K562 (cell line): ENCODE measurements around the gene GPR171. TPM values are rescaled to one million over a fixed set of nuclear protein-coding genes. Genes with fewer than 3 reads are reported as not detected.

Experiments used
- ATAC-seq: fragments of 200-7000 bp; cut with Tn5 transposase; 3 replicates; pipeline ENCODE4 v1.9.1; 2020; ENCODE audit warnings: moderate library complexity
- BruUV-seq: library from RNA; stranded (reverse); fragments of 400-500 nt; replicated peaks from 2 replicates; lab custom pipeline; 2021; lab: Mats Ljungman, UMichigan
- CTCF ChIA-PET: fragments of 300-600 bp; formaldehyde crosslinking; extraction: SDS; loops from one replicate; lab custom pipeline; 2021; ENCODE audit warnings: low intra/inter-chr PET ratio; lab: Yijun Ruan, JAX
- POLR2A ChIA-PET: fragments of 300-600, 350-650 bp; sonication (Branson Sonifier 250); formaldehyde crosslinking; extraction: SDS; loops from one replicate; lab custom pipeline; 2021; ENCODE audit warnings: antibody characterized with exemption, inconsistent platforms; lab: Yijun Ruan, JAX
- DNase-seq, 4 experiments: peaks; one replicate each; pipeline versions ENCODE4 v3.0.0 to v3.0.0-alpha.2; 2011 to 2018; ENCODE audit warnings: low spot score in 3 of 4, mixed read lengths in 3 of 4; ENCODE audit errors: extremely low read depth in 1 of 4
- FAIRE-seq: peaks from 2 replicates; lab custom pipeline; 2011; peaks lifted over from hg19 to GRCh38; lab: Jason Lieb, UNC
- H2AFZ ChIP-seq: 2 replicates; pipeline ENCODE4 v1.6.0; 2011; ENCODE audit warnings: low read depth, low read length, control low read depth, inconsistent platforms
- H3K27ac ChIP-seq: fragments of 200-600 bp; 3 replicates; pipeline ENCODE4 v1.8.0; 2011; ENCODE audit warnings: low read depth, mild to moderate bottlenecking, control low read depth, inconsistent platforms, low read length, moderate library complexity, mixed read lengths; ENCODE audit errors: extremely low read depth
- H3K27me3 ChIP-seq, 2 experiments: fragments of 300-600 bp in 1 of 2; 2 replicates in 1 of 2; 3 replicates in 1 of 2; pipeline versions ENCODE4 v1.6.0 to v1.8.0; 2011; ENCODE audit warnings: inconsistent platforms in 2 of 2, low read length in 2 of 2, mild to moderate bottlenecking in 1 of 2, mixed read lengths in 1 of 2, moderate library complexity in 1 of 2; ENCODE audit not compliant: control insufficient read depth in 2 of 2, insufficient read depth in 2 of 2
- H3K36me3 ChIP-seq: fragments of 300-600 bp; 3 replicates; pipeline ENCODE4 v1.8.0; 2011; ENCODE audit warnings: mild to moderate bottlenecking, low read length, inconsistent platforms; ENCODE audit not compliant: control insufficient read depth, insufficient read depth
- H3K4me1 ChIP-seq, 2 experiments: fragments of 200-600 bp in 1 of 2; replicated peaks in 1 of 2; 2 replicates in 1 of 2; 3 replicates in 1 of 2; pipeline versions ENCODE4 v1.5.1 to v1.8.0; 2011; ENCODE audit warnings: inconsistent platforms in 2 of 2, low read length in 2 of 2, mild to moderate bottlenecking in 1 of 2, mixed read lengths in 1 of 2, moderate library complexity in 1 of 2; ENCODE audit not compliant: control insufficient read depth in 2 of 2, insufficient read depth in 2 of 2
- H3K4me2 ChIP-seq: 2 replicates; pipeline ENCODE4 v1.6.1; 2011; ENCODE audit warnings: low read length, control low read depth, inconsistent platforms, mixed read lengths; ENCODE audit not compliant: insufficient read depth
- H3K4me3 ChIP-seq: fragments of 200-600 bp; sonication (generic), shearing (Covaris generic); 2 replicates; pipeline ENCODE4 v1.5.1; 2016; ENCODE audit warnings: control low read depth, inconsistent platforms
- H3K79me2 ChIP-seq: fragments of 200-600 bp; 3 replicates; pipeline ENCODE4 v1.8.0; 2011; ENCODE audit warnings: low read length, inconsistent platforms; ENCODE audit not compliant: control insufficient read depth, insufficient read depth
- H3K9ac ChIP-seq, 2 experiments: 2 replicates each; pipeline versions ENCODE4 v1.6.0 to v1.6.1; 2011; ENCODE audit warnings: low read depth in 2 of 2, low read length in 2 of 2, control low read depth in 1 of 2, inconsistent platforms in 1 of 2, mild to moderate bottlenecking in 1 of 2, mixed read lengths in 1 of 2; ENCODE audit not compliant: insufficient read depth in 1 of 2
- H3K9me1 ChIP-seq: one replicate; pipeline ENCODE4 v1.6.0; 2011; ENCODE audit warnings: inconsistent platforms, mild to moderate bottlenecking, low read length, moderate library complexity; ENCODE audit not compliant: control insufficient read depth, insufficient read depth
- H3K9me3 ChIP-seq: replicated peaks from 2 replicates; pipeline ENCODE4 v1.5.1; 2011; ENCODE audit warnings: low read depth, low read length, inconsistent platforms; ENCODE audit not compliant: control insufficient read depth, insufficient read depth
- H4K20me1 ChIP-seq: replicated peaks from 2 replicates; pipeline ENCODE4 v1.6.1; 2011; ENCODE audit warnings: low read length, inconsistent platforms, mixed read lengths; ENCODE audit not compliant: control insufficient read depth, insufficient read depth
- ARID1B ChIP-seq: fragments of 450-650 bp; IDR thresholded peaks from 2 replicates; pipeline ENCODE4 v1.6.1; 2016; ENCODE audit warnings: antibody characterized with exemption, mild to moderate bottlenecking, inconsistent platforms
- CEBPB ChIP-seq: fragments of 450-650 bp; IDR thresholded peaks from 2 replicates; pipeline ENCODE4 v1.6.1; 2016; ENCODE audit warnings: missing genetic modification characterization, missing compliant biosample characterization
- CXXC5 ChIP-seq: fragments of 250-450 bp; sonication (Bioruptor Pico); IDR thresholded peaks from 2 replicates; pipeline ENCODE4 v1.8.0; 2022; ENCODE audit warnings: inconsistent platforms, mild to moderate bottlenecking, moderate library complexity
- EP400 ChIP-seq: fragments of 450-650 bp; IDR thresholded peaks from 2 replicates; pipeline ENCODE4 v1.6.1; 2017; ENCODE audit warnings: antibody characterized with exemption, mild to moderate bottlenecking, moderate library complexity
- JUNB ChIP-seq: fragments of 450-650 bp; formaldehyde crosslinking; conservative IDR thresholded peaks from 2 replicates; pipeline ENCODE4 v1.4.0; 2020; ENCODE audit warnings: mild to moderate bottlenecking
- NR2C2 ChIP-seq, 2 experiments: fragments of 200-800 bp in 1 of 2; sonication (Bioruptor generic) in 1 of 2; sonication (generic) in 1 of 2; formaldehyde crosslinking in 1 of 2; IDR thresholded peaks; 2 replicates each; pipeline versions ENCODE4 v1.6.1 to v1.8.0; 2016 to 2022; ENCODE audit warnings: mild to moderate bottlenecking in 1 of 2, missing compliant biosample characterization in 1 of 2, missing genetic modification characterization in 1 of 2, missing genetic modification reagents in 1 of 2
- SIN3B ChIP-seq: fragments of 450-650 bp; IDR thresholded peaks from 2 replicates; pipeline ENCODE4 v1.6.1; 2017; ENCODE audit warnings: low read depth, mild to moderate bottlenecking, moderate library complexity
- STAT5A ChIP-seq: IDR thresholded peaks from 2 replicates; pipeline ENCODE4 v1.6.1; 2012; ENCODE audit warnings: low read length, inconsistent platforms, borderline replicate concordance
- TEAD2 ChIP-seq: fragments of 450-650 bp; IDR thresholded peaks from 2 replicates; pipeline ENCODE4 v1.6.1; 2016; ENCODE audit warnings: missing genetic modification characterization, control low read depth, missing compliant biosample characterization
- ZNF212 ChIP-seq: fragments of 450-650 bp; formaldehyde crosslinking; IDR thresholded peaks from 2 replicates; pipeline ENCODE4 v1.4.0; 2020; ENCODE audit warnings: mild to moderate bottlenecking
- ZNF24 ChIP-seq: fragments of 450-650 bp; IDR thresholded peaks from 2 replicates; pipeline ENCODE4 v1.6.1; 2016
- ZNF253 ChIP-seq: fragments of 250-450 bp; sonication (Bioruptor Pico); conservative IDR thresholded peaks from 2 replicates; pipeline ENCODE4 v1.6.1; 2021; ENCODE audit warnings: mild to moderate bottlenecking
- WGBS: fragments of 100-300 bp; shearing (Covaris generic); methylation state at CpG from one replicate; pipeline ENCODE4 v1.1.6; 2016; ENCODE audit warnings: low coverage, mixed read lengths; ENCODE audit not compliant: insufficient coverage; ENCODE audit errors: missing lambda C conversion rate; 5-methylcytosine and 5-hydroxymethylcytosine counted together
- in situ Hi-C: fragments of 300-500 bp; cut with MboI; formaldehyde crosslinking; loops from 4 replicates; pipeline ENCODE4 v1.15.0; 2018; ENCODE audit warnings: inconsistent platforms, mixed read lengths
- intact Hi-C: fragments of 100-400 bp; cut with micrococcal nuclease; formaldehyde crosslinking; loops from 2 replicates; pipeline ENCODE4 v1.14.2; 2022
- polyA plus RNA-seq, 8 experiments: library from polyadenylated mRNA; depleted of rRNA in 4 of 8; stranded (reverse) in 5 of 8; unstranded in 3 of 8; fragments of >200 nt; fragmentation: Nextera tagmentation in 2 of 8; fragmentation: Illumina TruSeq in 1 of 8; extraction: Ambion mirVana in 2 of 8; extraction: Trizol in 1 of 8; gene quantifications; 2 replicates each; pipeline versions ENCODE4 v1.2.1 to v1.2.3, GENCODE V29; 2011 to 2014; ENCODE audit warnings: inconsistent platforms in 1 of 8, missing spikeins in 1 of 8
- total RNA-seq, 7 experiments: library from RNA; depleted of rRNA in 6 of 7; stranded (reverse); fragments of >200 nt in 6 of 7; fragmentation: Illumina TruSeq in 2 of 7; extraction: Trizol in 2 of 7; gene quantifications; 2 replicates each; pipeline versions ENCODE4 v1.2.1 to v1.2.3, GENCODE V29; 2011 to 2021; ENCODE audit warnings: low replicate concordance in 1 of 7
- TF ChIP-seq, protein P1 (sequence below): fragments of 450-650 bp; formaldehyde crosslinking; IDR thresholded peaks from 2 replicates; pipeline ENCODE4 v1.4.0; 2022; ENCODE audit warnings: mild to moderate bottlenecking, moderate library complexity
- TF ChIP-seq, protein P2 (sequence below): fragments of 250-450 bp; sonication (Bioruptor Pico); IDR thresholded peaks from 2 replicates; pipeline ENCODE4 v1.5.0; 2020; ENCODE audit warnings: mild to moderate bottlenecking, borderline replicate concordance
- TF ChIP-seq, protein P3 (sequence below), 2 experiments: fragments of 450-650 bp; IDR thresholded peaks; 2 replicates each; pipeline ENCODE4 v1.6.1; 2018; ENCODE audit warnings: mild to moderate bottlenecking in 2 of 2, low read depth in 1 of 2; ENCODE audit not compliant: partially characterized antibody in 2 of 2

The GPR171 gene
- total and polyA plus RNA-seq, 9 of the 15 experiments (the other 6 are each of a cell fraction or from before 2014, with no cell fraction given), result not detected

DNA sequence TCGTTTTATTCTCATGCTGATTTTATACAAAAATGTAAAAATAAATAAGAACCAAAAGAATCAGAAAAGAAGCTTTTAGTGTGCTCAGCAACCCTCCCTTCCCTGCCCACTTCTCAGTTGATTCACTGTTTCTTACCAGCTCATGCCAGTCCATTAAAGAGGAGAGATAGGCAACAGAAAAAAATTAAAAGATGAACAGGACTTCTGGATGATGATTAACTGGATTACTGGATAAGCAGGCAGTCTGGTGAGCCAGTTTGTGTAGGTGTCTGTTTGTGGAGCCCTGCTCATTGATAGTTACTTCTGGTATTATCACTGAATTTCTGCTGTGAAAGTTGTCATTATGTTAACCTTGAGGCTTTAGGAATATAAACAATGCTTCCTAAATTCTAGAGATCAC lies 15.1 kb upstream of the GPR171 start:
- no peak overlapping the region for H3K9ac ChIP-seq
- no peaks in the 10 kb centered on the region for H3K9me1 ChIP-seq
- H3K27ac ChIP-seq, result no peak overlapping the region
- H2AFZ ChIP-seq, result no peak overlapping the region
- H3K36me3 ChIP-seq, result no peaks in the 10 kb centered on the region
- 0% methylated on average over 1 of the region's 1 CpG for WGBS
- POLR2A ChIA-PET, result no interaction called here
- no peak for DNase-seq
- no peak for ATAC-seq
- BruUV-seq, result no TSS peak
- H3K27me3 ChIP-seq, result no peaks in the 10 kb centered on the region
- H4K20me1 ChIP-seq, result no peaks in the 10 kb centered on the region
- no peak for FAIRE-seq
- no peaks in the 10 kb centered on the region for H3K4me1 ChIP-seq
- CTCF ChIA-PET, result no interaction called here
- H3K4me2 ChIP-seq, result no peak overlapping the region
- intact Hi-C loops (no loop called here), in situ Hi-C loops (no loop called here)
- H3K9me3 ChIP-seq, result no peaks in the 10 kb centered on the region
- H3K4me3 ChIP-seq, result no peak overlapping the region
- no peak for TF ChIP-seq ARID1B
- no peak for TF ChIP-seq JUNB (CRISPR knock-in tag)
- TF ChIP-seq ZNF253 (CRISPR knock-in tag), result no peak
- TF ChIP-seq, protein P1, sequence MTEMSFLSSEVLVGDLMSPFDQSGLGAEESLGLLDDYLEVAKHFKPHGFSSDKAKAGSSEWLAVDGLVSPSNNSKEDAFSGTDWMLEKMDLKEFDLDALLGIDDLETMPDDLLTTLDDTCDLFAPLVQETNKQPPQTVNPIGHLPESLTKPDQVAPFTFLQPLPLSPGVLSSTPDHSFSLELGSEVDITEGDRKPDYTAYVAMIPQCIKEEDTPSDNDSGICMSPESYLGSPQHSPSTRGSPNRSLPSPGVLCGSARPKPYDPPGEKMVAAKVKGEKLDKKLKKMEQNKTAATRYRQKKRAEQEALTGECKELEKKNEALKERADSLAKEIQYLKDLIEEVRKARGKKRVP (CRISPR knock-in tag), result no peak
- TF ChIP-seq CXXC5 (CRISPR knock-in tag), result no peak
- TF ChIP-seq TEAD2 (tag), result no peak
- no peak for TF ChIP-seq CEBPB (tag)
- no peak for TF ChIP-seq SIN3B
- TF ChIP-seq ZNF24, result no peak
- TF ChIP-seq STAT5A, result no peak
- TF ChIP-seq, protein P2, sequence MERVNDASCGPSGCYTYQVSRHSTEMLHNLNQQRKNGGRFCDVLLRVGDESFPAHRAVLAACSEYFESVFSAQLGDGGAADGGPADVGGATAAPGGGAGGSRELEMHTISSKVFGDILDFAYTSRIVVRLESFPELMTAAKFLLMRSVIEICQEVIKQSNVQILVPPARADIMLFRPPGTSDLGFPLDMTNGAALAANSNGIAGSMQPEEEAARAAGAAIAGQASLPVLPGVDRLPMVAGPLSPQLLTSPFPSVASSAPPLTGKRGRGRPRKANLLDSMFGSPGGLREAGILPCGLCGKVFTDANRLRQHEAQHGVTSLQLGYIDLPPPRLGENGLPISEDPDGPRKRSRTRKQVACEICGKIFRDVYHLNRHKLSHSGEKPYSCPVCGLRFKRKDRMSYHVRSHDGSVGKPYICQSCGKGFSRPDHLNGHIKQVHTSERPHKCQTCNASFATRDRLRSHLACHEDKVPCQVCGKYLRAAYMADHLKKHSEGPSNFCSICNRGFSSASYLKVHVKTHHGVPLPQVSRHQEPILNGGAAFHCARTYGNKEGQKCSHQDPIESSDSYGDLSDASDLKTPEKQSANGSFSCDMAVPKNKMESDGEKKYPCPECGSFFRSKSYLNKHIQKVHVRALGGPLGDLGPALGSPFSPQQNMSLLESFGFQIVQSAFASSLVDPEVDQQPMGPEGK (CRISPR knock-in tag), result no peak
- no peak for TF ChIP-seq EP400
- TF ChIP-seq ZNF212, result no peak
- TF ChIP-seq, protein P3, sequence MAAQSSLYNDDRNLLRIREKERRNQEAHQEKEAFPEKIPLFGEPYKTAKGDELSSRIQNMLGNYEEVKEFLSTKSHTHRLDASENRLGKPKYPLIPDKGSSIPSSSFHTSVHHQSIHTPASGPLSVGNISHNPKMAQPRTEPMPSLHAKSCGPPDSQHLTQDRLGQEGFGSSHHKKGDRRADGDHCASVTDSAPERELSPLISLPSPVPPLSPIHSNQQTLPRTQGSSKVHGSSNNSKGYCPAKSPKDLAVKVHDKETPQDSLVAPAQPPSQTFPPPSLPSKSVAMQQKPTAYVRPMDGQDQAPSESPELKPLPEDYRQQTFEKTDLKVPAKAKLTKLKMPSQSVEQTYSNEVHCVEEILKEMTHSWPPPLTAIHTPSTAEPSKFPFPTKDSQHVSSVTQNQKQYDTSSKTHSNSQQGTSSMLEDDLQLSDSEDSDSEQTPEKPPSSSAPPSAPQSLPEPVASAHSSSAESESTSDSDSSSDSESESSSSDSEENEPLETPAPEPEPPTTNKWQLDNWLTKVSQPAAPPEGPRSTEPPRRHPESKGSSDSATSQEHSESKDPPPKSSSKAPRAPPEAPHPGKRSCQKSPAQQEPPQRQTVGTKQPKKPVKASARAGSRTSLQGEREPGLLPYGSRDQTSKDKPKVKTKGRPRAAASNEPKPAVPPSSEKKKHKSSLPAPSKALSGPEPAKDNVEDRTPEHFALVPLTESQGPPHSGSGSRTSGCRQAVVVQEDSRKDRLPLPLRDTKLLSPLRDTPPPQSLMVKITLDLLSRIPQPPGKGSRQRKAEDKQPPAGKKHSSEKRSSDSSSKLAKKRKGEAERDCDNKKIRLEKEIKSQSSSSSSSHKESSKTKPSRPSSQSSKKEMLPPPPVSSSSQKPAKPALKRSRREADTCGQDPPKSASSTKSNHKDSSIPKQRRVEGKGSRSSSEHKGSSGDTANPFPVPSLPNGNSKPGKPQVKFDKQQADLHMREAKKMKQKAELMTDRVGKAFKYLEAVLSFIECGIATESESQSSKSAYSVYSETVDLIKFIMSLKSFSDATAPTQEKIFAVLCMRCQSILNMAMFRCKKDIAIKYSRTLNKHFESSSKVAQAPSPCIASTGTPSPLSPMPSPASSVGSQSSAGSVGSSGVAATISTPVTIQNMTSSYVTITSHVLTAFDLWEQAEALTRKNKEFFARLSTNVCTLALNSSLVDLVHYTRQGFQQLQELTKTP (IDR thresholded peaks at IDR 0.05; ENCODE audit: low read depth in 1 of 2, partially characterized antibody in 2 of 2), result no peak
- no peak for TF ChIP-seq NR2C2 (CRISPR knock-in tag; IDR thresholded peaks at IDR 0.05)
- TF ChIP-seq NR2C2 (tag; IDR thresholded peaks at IDR 0.05), result no peak
- H3K79me2 ChIP-seq, result no peaks in the 10 kb centered on the region
